K562 (cell line): ENCODE measurements around the gene BMP8B. TPM values are rescaled to one million over a fixed set of nuclear protein-coding genes. Genes with fewer than 3 reads are reported as not detected.
A peak's percentile ranks its signal among the peaks of the same experiment; 100 is the strongest.

ENCODE experiments used
- BCOR ChIP-seq: fragments of 450-650 bp; IDR thresholded peaks from 2 replicates; pipeline ENCODE4 v1.6.1; 2016
- BMI1 ChIP-seq: fragments of 150-350 bp; IDR thresholded peaks from 2 replicates; pipeline ENCODE4 v1.6.1; 2014; ENCODE audit warnings: low read length
- ERF ChIP-seq: fragments of 450-650 bp; formaldehyde crosslinking; IDR thresholded peaks from 2 replicates; pipeline ENCODE4 v1.4.0; 2020; ENCODE audit warnings: mild to moderate bottlenecking, mixed read lengths
- MEIS2 ChIP-seq: fragments of 450-650 bp; IDR thresholded peaks from 2 replicates; pipeline ENCODE4 v1.6.1; 2014; ENCODE audit warnings: mild to moderate bottlenecking; ENCODE audit not compliant: partially characterized antibody
- MTA3 ChIP-seq: fragments of 450-650 bp; formaldehyde crosslinking; IDR thresholded peaks from 2 replicates; pipeline ENCODE4 v1.6.1; 2017; ENCODE audit warnings: mild to moderate bottlenecking, borderline replicate concordance
- RFX1 ChIP-seq: fragments of 450-650 bp; IDR thresholded peaks from 2 replicates; pipeline ENCODE4 v1.6.1; 2016; ENCODE audit warnings: mild to moderate bottlenecking, moderate library complexity
- TFE3 ChIP-seq: fragments of 450-650 bp; formaldehyde crosslinking; IDR thresholded peaks from 2 replicates; pipeline ENCODE4 v1.4.0; 2020; ENCODE audit warnings: mild to moderate bottlenecking, mixed read lengths
- ZBTB1 ChIP-seq: sonication (generic); formaldehyde crosslinking; IDR thresholded peaks from 2 replicates; pipeline ENCODE4 v1.8.1; 2023; ENCODE audit warnings: missing genetic modification reagents, low read depth, mild to moderate bottlenecking, borderline replicate concordance
- ZFP36 ChIP-seq: fragments of 150-350 bp; IDR thresholded peaks from 2 replicates; pipeline ENCODE4 v1.6.1; 2018; ENCODE audit warnings: low read length, low read depth; ENCODE audit not compliant: partially characterized antibody
- polyA plus RNA-seq, 8 experiments: library from polyadenylated mRNA; depleted of rRNA in 4 of 8; stranded (reverse) in 5 of 8; unstranded in 3 of 8; fragments of >200 nt; fragmentation: Nextera tagmentation in 2 of 8; fragmentation: Illumina TruSeq in 1 of 8; extraction: Ambion mirVana in 2 of 8; extraction: Trizol in 1 of 8; gene quantifications; 2 replicates each; pipeline versions ENCODE4 v1.2.1 to v1.2.3, GENCODE V29; 2011 to 2014; ENCODE audit warnings: inconsistent platforms in 1 of 8, missing spikeins in 1 of 8
- total RNA-seq, 7 experiments: library from RNA; depleted of rRNA in 6 of 7; stranded (reverse); fragments of >200 nt in 6 of 7; fragmentation: Illumina TruSeq in 2 of 7; extraction: Trizol in 2 of 7; gene quantifications; 2 replicates each; pipeline versions ENCODE4 v1.2.1 to v1.2.3, GENCODE V29; 2011 to 2021; ENCODE audit warnings: low replicate concordance in 1 of 7
- TF ChIP-seq, protein P1 (sequence below): IDR thresholded peaks from 3 replicates; pipeline ENCODE4 v1.6.1; 2011; ENCODE audit warnings: borderline replicate concordance, mild to moderate bottlenecking, moderate library complexity; ENCODE audit not compliant: insufficient read length; ENCODE audit errors: extremely low read depth
- TF ChIP-seq, protein P2 (sequence below): fragments of 250-450 bp; sonication (Bioruptor Pico); IDR thresholded peaks from 2 replicates; pipeline ENCODE4 v1.4.0; 2020; ENCODE audit warnings: mild to moderate bottlenecking, moderate library complexity, borderline replicate concordance
- TF ChIP-seq, protein P3 (sequence below): fragments of 450-650 bp; IDR thresholded peaks from 2 replicates; pipeline ENCODE4 v1.6.1; 2016; ENCODE audit warnings: low read depth

Gene BMP8B
- total and polyA plus RNA-seq, 9 of the 15 experiments (the other 6 are each of a cell fraction or from before 2014, with no cell fraction given), result 0.03 to 0.33 (median 0.14) TPM

DNA sequence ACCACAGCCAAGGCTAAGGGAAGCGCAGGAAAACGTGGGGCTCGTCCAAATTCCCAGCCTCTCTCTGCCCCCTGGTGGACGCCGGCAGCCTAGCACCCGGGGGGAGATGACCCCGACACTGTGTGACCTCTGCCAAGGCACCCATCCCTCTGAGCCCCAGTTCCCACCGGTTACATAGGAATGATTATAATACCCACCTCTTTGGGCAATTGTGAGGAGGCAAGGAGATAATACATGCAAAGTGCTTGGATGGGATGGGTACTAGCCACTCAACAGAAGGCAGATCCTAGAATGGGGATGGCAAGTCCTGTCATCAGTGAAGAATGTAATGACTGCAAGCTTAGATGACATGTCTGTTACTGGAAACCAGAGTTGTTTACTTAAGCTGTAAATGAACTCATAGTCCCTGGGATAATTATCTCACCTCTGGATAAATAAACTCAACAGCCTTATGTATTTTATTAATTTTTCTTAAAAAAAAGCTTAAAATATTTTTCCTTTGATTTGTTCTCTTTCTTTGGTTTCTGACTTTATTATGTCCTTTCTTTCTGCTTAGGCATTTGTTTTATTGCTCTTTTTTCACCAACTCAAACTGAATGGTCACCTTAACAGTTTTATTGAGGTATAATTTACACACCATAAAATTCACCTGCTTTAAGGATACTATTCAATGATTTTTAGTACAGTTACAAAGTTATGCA, 11.3 kb upstream of the BMP8B start (continued):
- no peak for TF ChIP-seq TFE3 (CRISPR knock-in tag)
- TF ChIP-seq RFX1, result no peak
- no peak for TF ChIP-seq BCOR
- TF ChIP-seq, protein P1, sequence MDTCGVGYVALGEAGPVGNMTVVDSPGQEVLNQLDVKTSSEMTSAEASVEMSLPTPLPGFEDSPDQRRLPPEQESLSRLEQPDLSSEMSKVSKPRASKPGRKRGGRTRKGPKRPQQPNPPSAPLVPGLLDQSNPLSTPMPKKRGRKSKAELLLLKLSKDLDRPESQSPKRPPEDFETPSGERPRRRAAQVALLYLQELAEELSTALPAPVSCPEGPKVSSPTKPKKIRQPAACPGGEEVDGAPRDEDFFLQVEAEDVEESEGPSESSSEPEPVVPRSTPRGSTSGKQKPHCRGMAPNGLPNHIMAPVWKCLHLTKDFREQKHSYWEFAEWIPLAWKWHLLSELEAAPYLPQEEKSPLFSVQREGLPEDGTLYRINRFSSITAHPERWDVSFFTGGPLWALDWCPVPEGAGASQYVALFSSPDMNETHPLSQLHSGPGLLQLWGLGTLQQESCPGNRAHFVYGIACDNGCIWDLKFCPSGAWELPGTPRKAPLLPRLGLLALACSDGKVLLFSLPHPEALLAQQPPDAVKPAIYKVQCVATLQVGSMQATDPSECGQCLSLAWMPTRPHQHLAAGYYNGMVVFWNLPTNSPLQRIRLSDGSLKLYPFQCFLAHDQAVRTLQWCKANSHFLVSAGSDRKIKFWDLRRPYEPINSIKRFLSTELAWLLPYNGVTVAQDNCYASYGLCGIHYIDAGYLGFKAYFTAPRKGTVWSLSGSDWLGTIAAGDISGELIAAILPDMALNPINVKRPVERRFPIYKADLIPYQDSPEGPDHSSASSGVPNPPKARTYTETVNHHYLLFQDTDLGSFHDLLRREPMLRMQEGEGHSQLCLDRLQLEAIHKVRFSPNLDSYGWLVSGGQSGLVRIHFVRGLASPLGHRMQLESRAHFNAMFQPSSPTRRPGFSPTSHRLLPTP, result no peak
- peak; percentile 3 for TF ChIP-seq MEIS2
- TF ChIP-seq ERF (CRISPR knock-in tag), result 0 out of 2 replicates have a peak, but pooled peaks have one; percentile 41
- no peak for TF ChIP-seq MTA3
- TF ChIP-seq, protein P2, sequence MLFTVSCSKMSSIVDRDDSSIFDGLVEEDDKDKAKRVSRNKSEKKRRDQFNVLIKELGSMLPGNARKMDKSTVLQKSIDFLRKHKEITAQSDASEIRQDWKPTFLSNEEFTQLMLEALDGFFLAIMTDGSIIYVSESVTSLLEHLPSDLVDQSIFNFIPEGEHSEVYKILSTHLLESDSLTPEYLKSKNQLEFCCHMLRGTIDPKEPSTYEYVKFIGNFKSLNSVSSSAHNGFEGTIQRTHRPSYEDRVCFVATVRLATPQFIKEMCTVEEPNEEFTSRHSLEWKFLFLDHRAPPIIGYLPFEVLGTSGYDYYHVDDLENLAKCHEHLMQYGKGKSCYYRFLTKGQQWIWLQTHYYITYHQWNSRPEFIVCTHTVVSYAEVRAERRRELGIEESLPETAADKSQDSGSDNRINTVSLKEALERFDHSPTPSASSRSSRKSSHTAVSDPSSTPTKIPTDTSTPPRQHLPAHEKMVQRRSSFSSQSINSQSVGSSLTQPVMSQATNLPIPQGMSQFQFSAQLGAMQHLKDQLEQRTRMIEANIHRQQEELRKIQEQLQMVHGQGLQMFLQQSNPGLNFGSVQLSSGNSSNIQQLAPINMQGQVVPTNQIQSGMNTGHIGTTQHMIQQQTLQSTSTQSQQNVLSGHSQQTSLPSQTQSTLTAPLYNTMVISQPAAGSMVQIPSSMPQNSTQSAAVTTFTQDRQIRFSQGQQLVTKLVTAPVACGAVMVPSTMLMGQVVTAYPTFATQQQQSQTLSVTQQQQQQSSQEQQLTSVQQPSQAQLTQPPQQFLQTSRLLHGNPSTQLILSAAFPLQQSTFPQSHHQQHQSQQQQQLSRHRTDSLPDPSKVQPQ (CRISPR knock-in tag), result no peak
- no peak for TF ChIP-seq ZBTB1
- peak; percentile 31 for TF ChIP-seq ZFP36
- TF ChIP-seq, protein P3, sequence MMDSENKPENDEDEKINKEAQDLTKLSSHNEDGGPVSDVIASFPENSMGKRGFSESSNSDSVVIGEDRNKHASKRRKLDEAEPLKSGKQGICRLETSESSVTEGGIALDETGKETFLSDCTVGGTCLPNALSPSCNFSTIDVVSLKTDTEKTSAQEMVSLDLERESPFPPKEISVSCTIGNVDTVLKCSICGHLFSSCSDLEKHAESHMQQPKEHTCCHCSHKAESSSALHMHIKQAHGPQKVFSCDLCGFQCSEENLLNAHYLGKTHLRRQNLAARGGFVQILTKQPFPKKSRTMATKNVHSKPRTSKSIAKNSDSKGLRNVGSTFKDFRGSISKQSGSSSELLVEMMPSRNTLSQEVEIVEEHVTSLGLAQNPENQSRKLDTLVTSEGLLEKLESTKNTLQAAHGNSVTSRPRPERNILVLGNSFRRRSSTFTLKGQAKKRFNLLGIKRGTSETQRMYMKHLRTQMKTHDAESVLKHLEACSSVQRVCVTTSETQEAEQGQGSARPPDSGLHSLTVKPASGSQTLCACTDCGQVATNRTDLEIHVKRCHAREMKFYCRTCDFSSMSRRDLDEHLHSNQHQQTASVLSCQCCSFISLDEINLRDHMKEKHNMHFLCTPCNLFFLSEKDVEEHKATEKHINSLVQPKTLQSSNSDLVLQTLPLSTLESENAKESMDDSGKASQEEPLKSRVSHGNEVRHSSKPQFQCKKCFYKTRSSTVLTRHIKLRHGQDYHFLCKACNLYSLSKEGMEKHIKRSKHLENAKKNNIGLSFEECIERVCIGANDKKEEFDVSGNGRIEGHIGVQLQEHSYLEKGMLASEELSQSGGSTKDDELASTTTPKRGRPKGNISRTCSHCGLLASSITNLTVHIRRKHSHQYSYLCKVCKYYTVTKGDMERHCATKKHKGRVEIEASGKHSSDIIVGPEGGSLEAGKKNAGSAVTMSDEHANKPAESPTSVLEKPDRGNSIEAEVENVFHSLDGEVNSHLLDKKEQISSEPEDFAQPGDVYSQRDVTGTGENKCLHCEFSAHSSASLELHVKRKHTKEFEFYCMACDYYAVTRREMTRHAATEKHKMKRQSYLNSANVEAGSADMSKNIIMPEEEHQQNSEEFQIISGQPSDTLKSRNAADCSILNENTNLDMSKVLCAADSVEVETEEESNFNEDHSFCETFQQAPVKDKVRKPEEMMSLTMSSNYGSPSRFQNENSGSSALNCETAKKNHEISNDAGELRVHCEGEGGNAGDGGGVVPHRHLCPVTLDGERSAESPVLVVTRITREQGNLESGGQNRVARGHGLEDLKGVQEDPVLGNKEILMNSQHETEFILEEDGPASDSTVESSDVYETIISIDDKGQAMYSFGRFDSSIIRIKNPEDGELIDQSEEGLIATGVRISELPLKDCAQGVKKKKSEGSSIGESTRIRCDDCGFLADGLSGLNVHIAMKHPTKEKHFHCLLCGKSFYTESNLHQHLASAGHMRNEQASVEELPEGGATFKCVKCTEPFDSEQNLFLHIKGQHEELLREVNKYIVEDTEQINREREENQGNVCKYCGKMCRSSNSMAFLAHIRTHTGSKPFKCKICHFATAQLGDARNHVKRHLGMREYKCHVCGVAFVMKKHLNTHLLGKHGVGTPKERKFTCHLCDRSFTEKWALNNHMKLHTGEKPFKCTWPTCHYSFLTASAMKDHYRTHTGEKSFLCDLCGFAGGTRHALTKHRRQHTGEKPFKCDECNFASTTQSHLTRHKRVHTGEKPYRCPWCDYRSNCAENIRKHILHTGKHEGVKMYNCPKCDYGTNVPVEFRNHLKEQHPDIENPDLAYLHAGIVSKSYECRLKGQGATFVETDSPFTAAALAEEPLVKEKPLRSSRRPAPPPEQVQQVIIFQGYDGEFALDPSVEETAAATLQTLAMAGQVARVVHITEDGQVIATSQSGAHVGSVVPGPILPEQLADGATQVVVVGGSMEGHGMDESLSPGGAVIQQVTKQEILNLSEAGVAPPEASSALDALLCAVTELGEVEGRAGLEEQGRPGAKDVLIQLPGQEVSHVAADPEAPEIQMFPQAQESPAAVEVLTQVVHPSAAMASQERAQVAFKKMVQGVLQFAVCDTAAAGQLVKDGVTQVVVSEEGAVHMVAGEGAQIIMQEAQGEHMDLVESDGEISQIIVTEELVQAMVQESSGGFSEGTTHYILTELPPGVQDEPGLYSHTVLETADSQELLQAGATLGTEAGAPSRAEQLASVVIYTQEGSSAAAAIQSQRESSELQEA, result no peak
- TF ChIP-seq BMI1, result no peak
